ENCODE measurements around the gene RLF.

GRCh38 chr1:40130892-40131291 lies 30.3 kb upstream of the RLF start:
- TF ChIP-seq TCF12 (IDR thresholded peaks at IDR 0.05; ENCODE audit: low read depth, low read length) (no peak), SP1 (IDR thresholded peaks at IDR 0.05; ENCODE audit: low read depth, low read length) (no peak), POLR2A (IDR thresholded peaks at IDR 0.05; ENCODE audit: low read depth, low read length) (no peak), MAX (IDR thresholded peaks at IDR 0.05; ENCODE audit: low read depth, low read length) (no peak), RCOR1 (conservative IDR thresholded peaks at IDR 0.05; ENCODE audit: low read depth, low read length) (no peak), CTCF (IDR thresholded peaks at IDR 0.05 in 2 of 3, conservative IDR thresholded peaks at IDR 0.05 in 1 of 3; ENCODE audit: control insufficient read depth in 2 of 3, extremely low read depth in 1 of 3, insufficient read depth in 1 of 3, low read depth in 3 of 3, low read length in 3 of 3) (no peak), ZBTB40 (IDR thresholded peaks at IDR 0.05; ENCODE audit: borderline replicate concordance) (no peak), ZNF274 (IDR thresholded peaks at IDR 0.05; ENCODE audit: insufficient read depth, insufficient read length) (no peak), PBX3 (IDR thresholded peaks at IDR 0.05; ENCODE audit: insufficient replicate concordance, low read depth, low read length) (no peak), ESRRA (IDR thresholded peaks at IDR 0.05; ENCODE audit: low read length) (no peak), SKIL (IDR thresholded peaks at IDR 0.05; ENCODE audit: low read depth, poor library complexity, severe bottlenecking) (no peak), ATF7 (IDR thresholded peaks at IDR 0.05; ENCODE audit: low read depth) (no peak), CEBPB (IDR thresholded peaks at IDR 0.05; ENCODE audit: borderline replicate concordance in 1 of 2, low read depth in 2 of 2, low read length in 2 of 2) (no peak), ATF2 (IDR thresholded peaks at IDR 0.05; ENCODE audit: low read length) (no peak)

All from GM12878 (cell line).